ENCODE measurements around the gene TNPO3.

DNA sequence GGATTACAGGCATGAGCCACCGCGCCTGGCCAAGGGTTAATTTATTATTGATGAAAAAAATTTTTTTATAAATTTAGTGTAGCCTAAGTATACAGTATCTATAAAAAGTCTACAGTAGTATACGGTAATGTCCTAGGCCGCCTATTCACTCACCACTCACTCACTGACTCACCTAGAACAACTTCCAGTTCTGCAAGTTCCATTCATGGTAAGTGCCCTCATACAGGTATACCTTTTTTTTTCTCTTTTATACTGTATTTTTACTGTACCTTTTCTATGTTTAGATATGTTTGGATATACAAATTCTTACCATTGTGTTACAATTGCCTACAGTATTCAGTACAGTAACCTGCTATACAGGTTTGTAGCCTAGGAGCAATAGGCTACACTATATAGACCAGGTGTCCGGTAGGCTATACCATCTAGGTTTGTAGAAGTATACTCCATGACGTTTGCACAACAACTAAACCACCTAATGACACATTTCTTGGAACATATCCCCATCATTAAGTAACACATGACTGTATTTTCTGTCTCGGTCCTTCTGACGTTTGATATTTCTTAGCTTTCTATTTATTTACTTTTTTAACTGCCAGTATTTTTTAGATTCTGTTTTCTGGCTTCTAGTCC, 93.8 kb downstream of the TNPO3 start:
- TF ChIP-seq CTCF (IDR thresholded peaks at IDR 0.05) (no peak), EP300 (IDR thresholded peaks at IDR 0.05) (no peak), POLR2A (IDR thresholded peaks at IDR 0.05) (no peak)

Data from gastroesophageal sphincter (tissue), 3 donors.